Mucosa of rectum (tissue), 2 donors: ENCODE results near the gene UBN2.
"Not testable (repeated sequence)": the region's sequence is repeated elsewhere in the genome, so short reads cannot be mapped to it uniquely, and the experiment has no call there.

Experiments used
- H3K27ac ChIP-seq, 2 donors: one replicate each; pipeline ENCODE4 v1.7.0; 2013; ENCODE audit warnings: inconsistent platforms in 2 of 2, low read depth in 2 of 2, low read length in 2 of 2
- H3K27me3 ChIP-seq, 2 donors: one replicate each; pipeline ENCODE4 v1.7.0; 2013; ENCODE audit warnings: low read length in 2 of 2; ENCODE audit not compliant: control insufficient read depth in 2 of 2, insufficient read depth in 2 of 2
- H3K36me3 ChIP-seq, 2 donors: one replicate each; pipeline ENCODE4 v1.7.0; 2013; ENCODE audit warnings: low read length in 2 of 2; ENCODE audit not compliant: control insufficient read depth in 2 of 2, insufficient read depth in 2 of 2
- H3K4me1 ChIP-seq, 2 donors: one replicate each; pipeline ENCODE4 v1.7.0; 2013; ENCODE audit warnings: low read length in 2 of 2, mild to moderate bottlenecking in 1 of 2; ENCODE audit not compliant: control insufficient read depth in 2 of 2, insufficient read depth in 2 of 2
- H3K4me3 ChIP-seq, 2 donors: one replicate each; pipeline ENCODE4 v1.7.0; 2013; ENCODE audit warnings: low read length in 2 of 2
- H3K9ac ChIP-seq, 2 donors: one replicate each; pipeline ENCODE4 v1.7.0; 2013; ENCODE audit warnings: low read length in 2 of 2, low read depth in 1 of 2, mild to moderate bottlenecking in 1 of 2
- H3K9me3 ChIP-seq, 2 donors: one replicate each; pipeline ENCODE4 v1.7.0; 2013; ENCODE audit warnings: low read length in 2 of 2; ENCODE audit not compliant: control insufficient read depth in 2 of 2
- donor health status: healthy.
- donor health status: Normal muscosa, but diverticular disease.

The UBN2 gene

GRCh38 chr7:139205843-139206242, 25.2 kb upstream of the UBN2 start:
- H3K4me3 ChIP-seq: no peak overlapping the region
- no peaks in the 10 kb centered on the region for H3K36me3 ChIP-seq
- no peaks in the 10 kb centered on the region for H3K27me3 ChIP-seq
- H3K4me1 ChIP-seq: no peaks in the 10 kb centered on the region
- H3K9me3 ChIP-seq: peaks cover 0 to 4% of the 10 kb centered on the region in 2 donors
- H3K27ac ChIP-seq: no peak overlapping the region
- H3K9ac ChIP-seq: no peak overlapping the region

- no peak overlapping the region for H3K4me3 ChIP-seq
- no peaks in the 10 kb centered on the region for H3K36me3 ChIP-seq
- no peaks in the 10 kb centered on the region for H3K9me3 ChIP-seq
- no peaks in the 10 kb centered on the region for H3K4me1 ChIP-seq
- H3K9ac ChIP-seq: no peak overlapping the region
- no peaks in the 10 kb centered on the region for H3K27me3 ChIP-seq
- H3K27ac ChIP-seq: no peak overlapping the region
Measured at GRCh38 chr7:139212133-139212532, 18.9 kb upstream of the UBN2 start.

- not testable (repeated sequence) for H3K9ac ChIP-seq, H3K27me3 ChIP-seq, H3K4me1 ChIP-seq, H3K36me3 ChIP-seq, H3K4me3 ChIP-seq, H3K27ac ChIP-seq, H3K9me3 ChIP-seq
Measured at GRCh38 chr7:139213489-139213888, 17.5 kb upstream of the UBN2 start.

DNA sequence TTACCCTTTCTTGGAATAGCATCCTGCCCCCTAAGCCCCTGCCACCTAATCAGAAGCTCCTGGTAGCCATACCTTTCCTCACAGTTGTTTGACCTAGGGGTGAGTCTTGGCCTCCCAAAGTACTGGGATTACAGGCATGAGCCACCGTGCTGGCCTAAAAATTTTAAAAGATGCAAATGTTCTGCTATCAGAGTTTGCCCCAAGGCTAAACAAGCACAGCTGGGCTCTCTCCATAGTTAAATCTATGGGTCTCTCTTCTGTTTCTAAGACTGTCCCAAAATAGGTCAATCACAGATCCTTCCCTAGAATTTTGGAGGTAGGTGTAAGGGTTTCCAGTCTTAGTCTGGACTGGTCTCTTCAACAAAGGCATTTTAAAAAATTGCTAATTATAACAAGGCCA, 12.9 kb upstream of the UBN2 start:
- Histone ChIP-seq H3K9me3 (no peaks in the 10 kb centered on the region), H3K4me3 (no peak overlapping the region), H3K9ac (no peak overlapping the region)

DNA sequence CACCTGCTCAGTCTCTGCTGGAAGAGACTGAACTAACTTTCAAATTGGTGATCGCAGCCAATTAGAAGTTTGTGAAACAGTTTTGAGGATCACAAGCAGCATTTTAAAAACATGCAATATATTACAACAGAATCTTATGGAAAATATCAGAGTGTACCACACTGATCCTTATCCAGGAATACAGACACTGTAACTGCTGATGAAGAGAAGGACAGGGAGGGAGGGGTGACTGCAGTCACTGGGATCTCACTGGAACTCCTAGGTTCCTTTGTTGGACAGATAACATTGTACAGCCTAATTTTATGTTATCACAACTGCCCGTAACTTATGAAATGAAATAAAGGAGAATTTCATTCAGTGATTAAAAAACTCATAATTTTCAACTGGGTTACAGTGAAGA, 6.8 kb upstream of the UBN2 start:
- Histone ChIP-seq H3K9ac (no peak overlapping the region), H3K9me3 (no peaks in the 10 kb centered on the region), H3K4me3 (no peak overlapping the region), H3K27me3 (no peaks in the 10 kb centered on the region), H3K4me1 (no peaks in the 10 kb centered on the region), H3K36me3 (no peaks in the 10 kb centered on the region), H3K27ac (no peak overlapping the region)

More for the DNA sequence above, 12.9 kb upstream of the UBN2 start:
- Histone ChIP-seq H3K27me3 (no peaks in the 10 kb centered on the region), H3K27ac (no peak overlapping the region), H3K36me3 (no peaks in the 10 kb centered on the region), H3K4me1 (no peaks in the 10 kb centered on the region)

- H3K27me3 ChIP-seq, H3K9ac ChIP-seq, H3K36me3 ChIP-seq, H3K4me3 ChIP-seq, H3K27ac ChIP-seq, H3K9me3 ChIP-seq, H3K4me1 ChIP-seq: not testable (repeated sequence)
Measured at GRCh38 chr7:139224836-139225235, 6.2 kb upstream of the UBN2 start.

DNA sequence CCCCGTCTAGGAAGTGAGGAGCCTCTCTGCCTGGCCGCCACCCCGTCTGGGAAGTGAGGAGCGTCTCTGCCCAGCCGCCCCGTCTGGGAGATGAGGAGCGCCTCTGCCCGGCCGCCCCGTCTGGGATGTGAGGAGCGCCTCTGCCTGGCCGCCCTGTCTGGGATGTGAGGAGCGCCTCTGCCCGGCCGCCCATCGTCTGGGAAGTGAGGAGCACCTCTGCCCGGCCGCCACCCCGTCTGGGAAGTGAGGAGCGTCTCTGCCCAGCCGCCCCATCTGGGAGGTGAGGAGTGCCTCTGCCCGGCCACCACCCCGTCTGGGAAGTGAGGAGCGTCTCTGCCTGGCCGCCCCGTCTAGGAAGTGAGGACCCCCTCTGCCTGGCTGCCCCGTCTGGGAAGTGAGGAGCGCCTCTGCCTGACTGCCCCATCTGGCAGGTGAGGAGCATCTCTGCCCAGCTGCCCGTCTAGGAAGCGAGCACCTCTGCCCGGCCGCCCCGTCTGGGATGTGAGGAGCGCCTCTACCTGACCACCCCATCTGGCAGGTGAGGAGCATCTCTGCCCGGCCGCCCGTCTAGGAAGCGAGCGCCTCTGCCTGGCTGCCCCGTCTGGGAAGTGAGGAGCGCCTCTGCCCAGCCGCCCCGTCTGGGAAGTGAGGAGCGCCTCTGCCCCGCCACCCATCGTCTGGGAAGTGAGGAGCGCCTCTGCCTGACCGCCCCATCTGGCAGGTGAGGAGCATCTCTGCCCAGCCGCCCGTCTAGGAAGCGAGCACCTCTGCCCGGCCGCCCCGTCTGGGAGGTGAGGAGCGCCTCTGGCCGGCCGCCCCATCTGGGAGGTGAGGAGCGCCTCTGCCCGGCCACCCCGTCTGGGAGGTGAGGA, 5.5 kb upstream of the UBN2 start:
- not testable (repeated sequence) for H3K27me3 ChIP-seq, H3K4me3 ChIP-seq, H3K4me1 ChIP-seq, H3K36me3 ChIP-seq, H3K9me3 ChIP-seq, H3K27ac ChIP-seq, H3K9ac ChIP-seq

- H3K4me1 ChIP-seq, H3K36me3 ChIP-seq, H3K27me3 ChIP-seq, H3K4me3 ChIP-seq, H3K27ac ChIP-seq, H3K9me3 ChIP-seq, H3K9ac ChIP-seq: not testable (repeated sequence)
Measured at GRCh38 chr7:139226158-139226515, 4.9 kb upstream of the UBN2 start.

DNA sequence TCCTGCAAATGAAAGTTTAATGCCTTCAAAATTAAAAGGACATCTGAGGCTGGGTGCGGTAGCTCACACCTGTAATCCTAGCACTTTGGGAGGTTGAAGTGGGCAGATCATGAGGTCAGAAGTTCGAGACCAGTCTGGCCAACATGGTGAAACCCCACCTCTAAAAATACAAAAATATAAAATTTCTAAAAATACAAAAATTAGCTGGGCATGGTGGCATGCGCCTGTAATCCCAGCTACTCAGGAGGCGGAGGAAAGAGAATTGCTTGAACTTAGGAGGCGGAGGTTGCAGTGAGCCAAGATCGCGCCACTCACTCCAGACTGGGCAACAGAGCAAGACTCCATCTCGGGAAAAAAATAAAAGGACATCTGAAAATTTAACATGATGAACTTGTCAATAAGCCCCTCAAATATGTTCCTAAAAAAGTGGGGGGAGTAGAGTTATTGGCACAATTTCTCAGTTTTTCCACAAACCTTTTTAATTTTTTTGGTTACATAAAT, 4.0 kb upstream of the UBN2 start:
- not testable (repeated sequence) for H3K4me3 ChIP-seq, H3K4me1 ChIP-seq, H3K9ac ChIP-seq, H3K9me3 ChIP-seq, H3K36me3 ChIP-seq, H3K27me3 ChIP-seq, H3K27ac ChIP-seq

DNA sequence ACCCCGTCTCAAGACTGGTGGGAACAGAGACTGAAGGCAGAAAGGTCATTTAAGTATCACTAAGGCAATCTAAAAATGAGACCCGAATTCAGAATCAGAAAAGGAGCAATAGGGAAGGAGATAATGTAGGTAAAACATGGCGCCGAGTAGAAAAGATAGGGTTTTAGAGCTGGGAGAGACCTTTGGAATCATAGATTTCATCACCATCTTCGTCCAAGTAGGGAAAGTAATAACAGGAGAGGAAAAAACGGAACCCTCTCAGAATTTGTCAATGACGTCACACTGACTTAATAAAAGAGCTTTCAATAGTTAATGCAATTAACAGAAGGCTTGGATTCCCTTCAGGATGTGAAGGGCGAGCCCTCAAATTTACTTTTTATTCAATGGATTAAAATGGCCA, 1.0 kb upstream of the UBN2 start:
- H3K9me3 ChIP-seq: no peaks in the 10 kb centered on the region
- peak overlapping the region; percentile 87 to 98 for H3K4me3 ChIP-seq
- H3K27ac ChIP-seq: peak overlapping the region in 1 of 2 donors; percentile 91
- peaks cover 8 to 11% of the 10 kb centered on the region in 2 donors for H3K4me1 ChIP-seq
- H3K36me3 ChIP-seq: no peaks in the 10 kb centered on the region
- no peak overlapping the region for H3K9ac ChIP-seq
- no peaks in the 10 kb centered on the region for H3K27me3 ChIP-seq
